ENCODE data around the gene DVL3.
A peak's percentile ranks its signal among the peaks of the same experiment; 100 is the strongest.

The DVL3 gene

GRCh38 chr3:184132945-184133344 lies 22.2 kb upstream of the DVL3 start:
- no peak overlapping the region for H3K4me3 ChIP-seq (ENCODE audit: low read length)
- H3K27me3 ChIP-seq (ENCODE audit: control insufficient read depth, low read length), result no peaks in the 10 kb centered on the region
- H3F3A ChIP-seq (ENCODE audit: control insufficient read depth, insufficient read depth), result 0 out of 2 replicates have a peak, but pooled peaks cover 7% of the 10 kb centered on the region
- H3K4me2 ChIP-seq (ENCODE audit: low read length), result no peak overlapping the region
- H4K20me1 ChIP-seq (ENCODE audit: control insufficient read depth, insufficient read depth, low read depth, low read length), result 0 out of 2 replicates have a peak, but pooled peaks cover 5% of the 10 kb centered on the region
- H3K9me2 ChIP-seq (replicated peaks; ENCODE audit: control insufficient read depth, low read length), result no peaks in the 10 kb centered on the region
- no peak for TF ChIP-seq CTCF (IDR thresholded peaks at IDR 0.05; ENCODE audit: low read depth, low read length, poor library complexity, severe bottlenecking)
- H3K9me3 ChIP-seq (ENCODE audit: control insufficient read depth, insufficient read depth, low read length), result no peaks in the 10 kb centered on the region
- H3K4me1 ChIP-seq (ENCODE audit: control insufficient read depth, low read length), result peaks cover 20% of the 10 kb centered on the region
- no peak overlapping the region for H3K27ac ChIP-seq (ENCODE audit: low read depth, low read length)
- H3K79me2 ChIP-seq (ENCODE audit: control insufficient read depth, low read length), result peaks cover 43% of the 10 kb centered on the region
- H3K36me3 ChIP-seq (ENCODE audit: control insufficient read depth, low read length), result peaks cover 26% of the 10 kb centered on the region

GRCh38 chr3:184133840-184134745 lies 21.1 kb upstream of the DVL3 start:
- peak overlapping the region; percentile 44 for H3K27ac ChIP-seq (ENCODE audit: low read depth, low read length)
- no peak for TF ChIP-seq EZH2phosphoT487 (IDR thresholded peaks at IDR 0.05; ENCODE audit: borderline replicate concordance, low read length)
- TF ChIP-seq CTCF (IDR thresholded peaks at IDR 0.05; ENCODE audit: low read depth, low read length, poor library complexity, severe bottlenecking), result no peak
- peaks cover 34% of the 10 kb centered on the region for H3K36me3 ChIP-seq (ENCODE audit: control insufficient read depth, low read length)

GRCh38 chr3:184134746-184135148 lies 20.4 kb upstream of the DVL3 start:
- Histone ChIP-seq H3K9me3 (ENCODE audit: control insufficient read depth, insufficient read depth, low read length) (no peaks in the 10 kb centered on the region), H3K4me2 (ENCODE audit: low read length) (peak overlapping the region; percentile 92), H3K4me3 (ENCODE audit: low read length) (peak overlapping the region; percentile 91), H3K9me2 (replicated peaks; ENCODE audit: control insufficient read depth, low read length) (no peaks in the 10 kb centered on the region), H3K36me3 (ENCODE audit: control insufficient read depth, low read length) (peaks cover 35% of the 10 kb centered on the region), H3K79me2 (ENCODE audit: control insufficient read depth, low read length) (peaks cover 58% of the 10 kb centered on the region), H3K27ac (ENCODE audit: low read depth, low read length) (peak overlapping the region; percentile 44), H3F3A (ENCODE audit: control insufficient read depth, insufficient read depth) (0 out of 2 replicates have a peak, but pooled peaks cover 7% of the 10 kb centered on the region), H3K4me1 (ENCODE audit: control insufficient read depth, low read length) (peaks cover 20% of the 10 kb centered on the region), H4K20me1 (ENCODE audit: control insufficient read depth, insufficient read depth, low read depth, low read length) (0 out of 2 replicates have a peak, but pooled peaks cover 5% of the 10 kb centered on the region), H3K27me3 (ENCODE audit: control insufficient read depth, low read length) (no peaks in the 10 kb centered on the region)
- TF ChIP-seq EZH2phosphoT487 (IDR thresholded peaks at IDR 0.05; ENCODE audit: borderline replicate concordance, low read length) (no peak), CTCF (IDR thresholded peaks at IDR 0.05; ENCODE audit: low read depth, low read length, poor library complexity, severe bottlenecking) (no peak)

More at GRCh38 chr3:184133840-184134745, 21.1 kb upstream of the DVL3 start:
- Histone ChIP-seq H3K9me3 (ENCODE audit: control insufficient read depth, insufficient read depth, low read length) (no peaks in the 10 kb centered on the region), H3K4me3 (ENCODE audit: low read length) (peak overlapping the region; percentile 91), H3F3A (ENCODE audit: control insufficient read depth, insufficient read depth) (0 out of 2 replicates have a peak, but pooled peaks cover 7% of the 10 kb centered on the region), H3K9me2 (replicated peaks; ENCODE audit: control insufficient read depth, low read length) (no peaks in the 10 kb centered on the region), H3K79me2 (ENCODE audit: control insufficient read depth, low read length) (peaks cover 54% of the 10 kb centered on the region), H4K20me1 (ENCODE audit: control insufficient read depth, insufficient read depth, low read depth, low read length) (0 out of 2 replicates have a peak, but pooled peaks cover 5% of the 10 kb centered on the region), H3K4me1 (ENCODE audit: control insufficient read depth, low read length) (peaks cover 20% of the 10 kb centered on the region), H3K27me3 (ENCODE audit: control insufficient read depth, low read length) (no peaks in the 10 kb centered on the region), H3K4me2 (ENCODE audit: low read length) (peak overlapping the region; percentile 92)
